Measurements from ENCODE around the gene CEP20.

GRCh38 chr16:15819046-15819445 lies 69.4 kb downstream of the CEP20 start:
- TF ChIP-seq, protein P1, sequence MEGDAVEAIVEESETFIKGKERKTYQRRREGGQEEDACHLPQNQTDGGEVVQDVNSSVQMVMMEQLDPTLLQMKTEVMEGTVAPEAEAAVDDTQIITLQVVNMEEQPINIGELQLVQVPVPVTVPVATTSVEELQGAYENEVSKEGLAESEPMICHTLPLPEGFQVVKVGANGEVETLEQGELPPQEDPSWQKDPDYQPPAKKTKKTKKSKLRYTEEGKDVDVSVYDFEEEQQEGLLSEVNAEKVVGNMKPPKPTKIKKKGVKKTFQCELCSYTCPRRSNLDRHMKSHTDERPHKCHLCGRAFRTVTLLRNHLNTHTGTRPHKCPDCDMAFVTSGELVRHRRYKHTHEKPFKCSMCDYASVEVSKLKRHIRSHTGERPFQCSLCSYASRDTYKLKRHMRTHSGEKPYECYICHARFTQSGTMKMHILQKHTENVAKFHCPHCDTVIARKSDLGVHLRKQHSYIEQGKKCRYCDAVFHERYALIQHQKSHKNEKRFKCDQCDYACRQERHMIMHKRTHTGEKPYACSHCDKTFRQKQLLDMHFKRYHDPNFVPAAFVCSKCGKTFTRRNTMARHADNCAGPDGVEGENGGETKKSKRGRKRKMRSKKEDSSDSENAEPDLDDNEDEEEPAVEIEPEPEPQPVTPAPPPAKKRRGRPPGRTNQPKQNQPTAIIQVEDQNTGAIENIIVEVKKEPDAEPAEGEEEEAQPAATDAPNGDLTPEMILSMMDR (IDR thresholded peaks at IDR 0.05), result no peak
- no peak for TF ChIP-seq POLR2A (IDR thresholded peaks at IDR 0.05)
